ENCODE results near the gene OXT. TPM values are rescaled to one million over a fixed set of nuclear protein-coding genes. Genes with fewer than 3 reads are reported as not detected.
"Not testable (repeated sequence)": the region's sequence is repeated elsewhere in the genome, so short reads cannot be mapped to it uniquely, and the experiment has no call there.

Gene OXT
- total RNA-seq, 4 donors from 2014 or later = 1.8 TPM; not detected in 3

DNA sequence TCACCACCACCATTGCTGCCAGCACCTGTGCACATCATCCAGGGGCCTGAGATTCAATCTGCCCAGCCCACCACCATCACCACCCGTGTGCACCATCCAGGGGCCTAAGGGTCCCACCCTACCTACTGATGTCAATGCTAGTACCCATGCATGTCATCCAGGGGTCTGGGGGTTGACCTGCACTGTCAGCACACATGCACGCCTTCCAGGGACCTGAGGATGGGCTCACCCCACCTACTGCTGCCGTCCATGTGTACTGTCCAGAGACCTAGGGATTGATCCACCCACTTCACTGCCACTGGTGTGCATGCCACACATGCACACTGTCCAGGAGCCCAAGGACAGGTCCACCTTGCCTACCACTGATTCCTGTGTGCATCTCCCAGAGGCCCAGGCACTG lies 11.9 kb upstream of the OXT start:
- H3K27me3 ChIP-seq = no peaks in the 10 kb centered on the region
- TF ChIP-seq CTCF (IDR thresholded peaks at IDR 0.05) = no peak
- TF ChIP-seq EP300 (IDR thresholded peaks at IDR 0.05) = no peak
- TF ChIP-seq POLR2A (IDR thresholded peaks at IDR 0.05) = no peak
- no peak overlapping the region for H3K27ac ChIP-seq
- no peak for DNase-seq (ENCODE audit: low spot score in 2 of 2)
- H3K9me3 ChIP-seq = peaks cover 0 to 5% (median 0%) of the 10 kb centered on the region in 4 donors
- no peaks in the 10 kb centered on the region for H3K4me1 ChIP-seq
- 87 to 89% methylated on average over 3 of the region's 3 CpGs for WGBS, 2 donors
- no peak overlapping the region for H3K4me3 ChIP-seq
- no peaks in the 10 kb centered on the region for H3K36me3 ChIP-seq

DNA sequence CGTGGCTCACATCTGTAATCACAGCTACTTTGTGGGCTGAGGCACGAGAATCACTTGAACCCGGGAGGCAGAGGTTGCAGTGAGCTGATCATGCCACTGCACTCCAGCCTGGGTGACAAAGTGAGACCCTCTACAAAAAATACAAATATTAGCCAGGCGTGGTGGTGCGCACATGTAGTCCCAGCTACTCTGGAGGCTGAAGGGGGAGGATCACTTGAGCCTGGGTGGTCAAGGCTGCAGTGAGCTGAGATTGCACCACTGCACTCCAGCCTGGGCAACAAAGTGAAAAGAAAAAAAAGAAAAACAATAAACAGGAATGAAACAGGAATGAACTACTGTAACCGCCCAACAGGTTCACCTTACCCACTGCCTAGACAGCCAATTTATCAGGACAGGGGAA lies 7.3 kb upstream of the OXT start:
- H3K27me3 ChIP-seq; DNase-seq (ENCODE audit: low spot score in 2 of 2); H3K27ac ChIP-seq; H3K4me1 ChIP-seq; H3K4me3 ChIP-seq; H3K36me3 ChIP-seq; H3K9me3 ChIP-seq: not testable (repeated sequence)
- WGBS, 2 donors = 87 to 89% methylated on average over 6 of the region's 6 CpGs

DNA sequence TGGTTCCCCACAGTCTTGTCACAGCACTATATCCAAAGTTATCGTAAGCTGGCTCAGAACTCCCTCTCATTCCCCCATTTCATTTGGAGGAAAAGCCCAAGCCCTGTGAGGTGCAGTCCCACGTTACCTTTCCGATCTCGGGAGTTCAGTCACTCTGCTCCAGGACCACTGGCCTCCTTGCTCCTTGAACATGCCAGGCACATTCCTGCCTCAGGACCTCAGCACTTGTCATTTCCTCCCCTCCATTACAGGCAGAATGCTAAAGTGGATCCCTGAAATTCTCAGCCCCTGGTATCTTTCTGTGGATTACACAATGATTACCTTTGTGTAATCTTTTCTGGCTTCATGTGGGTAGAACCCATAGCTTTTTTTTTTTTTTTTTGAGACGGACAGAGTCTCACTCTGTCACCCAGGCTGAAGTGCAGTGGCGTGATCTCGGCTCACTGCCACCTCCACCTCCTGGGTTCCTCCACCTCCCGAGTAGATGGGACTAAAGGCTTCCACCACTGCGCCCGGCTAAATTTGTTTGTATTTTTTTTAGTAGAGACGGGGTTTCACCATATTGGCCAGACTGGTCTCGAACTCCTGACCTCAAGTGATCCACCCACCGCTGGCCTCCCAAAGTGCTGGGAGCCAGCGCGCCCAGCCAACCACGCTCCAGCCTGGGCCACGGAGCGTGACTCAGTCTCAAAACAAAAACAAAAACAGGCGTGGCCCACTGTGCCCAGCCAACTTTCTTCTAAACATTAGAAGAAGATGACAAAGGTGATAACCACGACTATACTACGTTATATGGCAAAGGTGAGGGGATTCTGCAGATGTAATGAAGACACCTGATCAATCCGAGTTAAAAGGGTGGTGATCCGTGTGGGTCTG lies 4.0 kb upstream of the OXT start:
- H3K9me3 ChIP-seq = no peaks in the 10 kb centered on the region
- DNase-seq (ENCODE audit: low spot score in 2 of 2) = no peak
- H3K4me3 ChIP-seq = no peak overlapping the region
- TF ChIP-seq EP300 (IDR thresholded peaks at IDR 0.05) (no peak), CTCF (IDR thresholded peaks at IDR 0.05) (no peak), POLR2A (IDR thresholded peaks at IDR 0.05) (no peak)
- H3K27ac ChIP-seq = no peak overlapping the region
- H3K27me3 ChIP-seq = peaks cover 0 to 35% of the 10 kb centered on the region in 2 donors
- H3K36me3 ChIP-seq = no peaks in the 10 kb centered on the region
- WGBS, 2 donors = 77 to 84% methylated on average over 23 of the region's 23 CpGs
- H3K4me1 ChIP-seq = peaks cover 0 to 10% (median 2%) of the 10 kb centered on the region in 4 donors

DNA sequence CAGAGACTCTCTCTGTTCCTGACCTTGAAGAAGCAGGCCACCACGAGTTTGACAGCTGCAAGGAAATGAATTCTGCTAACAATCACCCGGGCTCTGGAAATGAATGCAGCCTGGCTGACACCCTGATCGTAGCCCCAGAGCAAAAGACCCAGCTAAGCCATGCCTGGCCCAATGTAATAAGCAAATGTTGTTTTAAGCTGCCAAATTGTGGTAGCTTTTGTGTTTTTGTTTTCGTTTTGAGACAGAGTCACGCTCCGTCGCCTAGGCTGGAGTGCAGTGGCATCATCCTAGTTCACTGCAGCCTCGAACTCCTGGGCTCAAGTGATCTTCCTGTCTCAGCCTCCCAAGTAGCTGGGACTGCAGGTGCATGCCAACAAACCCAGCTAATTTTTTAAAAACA lies 3.3 kb upstream of the OXT start:
- H3K36me3 ChIP-seq = no peaks in the 10 kb centered on the region
- H3K27me3 ChIP-seq = peaks cover 0 to 42% of the 10 kb centered on the region in 2 donors
- no peak for TF ChIP-seq POLR2A (IDR thresholded peaks at IDR 0.05)
- no peak for TF ChIP-seq CTCF (IDR thresholded peaks at IDR 0.05)
- TF ChIP-seq EP300 (IDR thresholded peaks at IDR 0.05) = no peak
- H3K4me1 ChIP-seq = peaks cover 0 to 11% (median 2%) of the 10 kb centered on the region in 4 donors
- H3K9me3 ChIP-seq = no peaks in the 10 kb centered on the region
- H3K4me3 ChIP-seq = no peak overlapping the region
- H3K27ac ChIP-seq = no peak overlapping the region
- WGBS, 2 donors = 69 to 70% methylated on average over 8 of the region's 8 CpGs
- no peak for DNase-seq (ENCODE audit: low spot score in 2 of 2)

DNA sequence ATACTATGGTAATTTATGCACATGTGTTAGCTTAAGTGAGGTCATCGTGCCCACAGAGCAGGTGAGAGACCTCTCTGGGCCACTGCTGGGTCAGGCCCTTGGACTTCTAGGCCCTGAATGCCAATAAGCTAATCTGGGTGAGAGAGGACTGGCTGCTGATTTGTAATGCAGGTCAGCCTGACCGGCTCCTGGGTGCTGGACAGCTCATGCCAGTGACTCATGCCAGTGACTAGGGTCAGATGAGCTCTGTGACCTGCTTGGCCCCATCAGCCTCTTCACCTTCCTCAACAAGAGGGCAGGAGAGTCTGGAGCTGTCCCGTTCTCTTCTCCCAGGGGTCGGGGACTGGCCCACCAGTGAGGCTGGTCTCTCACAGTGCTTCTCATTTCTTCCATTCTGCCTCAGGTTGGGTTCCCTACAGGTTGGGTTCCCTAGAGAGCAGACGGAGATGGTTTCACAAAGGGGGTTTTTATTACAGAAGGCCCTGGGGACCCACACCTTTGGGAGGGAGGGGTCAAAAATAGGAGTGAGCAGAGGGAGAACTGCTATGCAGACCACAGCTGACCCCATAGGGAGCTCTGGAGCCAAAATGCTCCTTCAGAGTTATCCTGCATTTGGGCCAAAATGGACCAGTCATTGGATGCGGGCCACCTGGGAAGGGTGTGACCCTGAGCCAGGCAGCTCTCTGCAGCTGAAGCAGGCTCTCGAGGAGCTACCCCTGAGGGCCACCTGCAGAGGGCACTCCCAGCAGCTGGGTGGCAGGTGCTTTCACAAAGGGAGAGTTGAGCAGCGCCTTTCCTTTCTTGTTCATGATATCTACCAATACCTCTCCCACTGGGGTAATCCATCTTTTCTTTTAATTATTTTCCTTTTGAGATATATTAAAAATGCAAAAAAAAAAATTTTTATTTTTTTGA lies 2.2 kb upstream of the OXT start:
- TF ChIP-seq POLR2A (IDR thresholded peaks at IDR 0.05) (no peak), EP300 (IDR thresholded peaks at IDR 0.05) (no peak), CTCF (IDR thresholded peaks at IDR 0.05) (no peak)
- H3K27me3 ChIP-seq = peaks cover 0 to 54% of the 10 kb centered on the region in 2 donors
- peaks cover 0 to 11% (median 2%) of the 10 kb centered on the region in 4 donors for H3K4me1 ChIP-seq
- H3K9me3 ChIP-seq = no peaks in the 10 kb centered on the region
- DNase-seq (ENCODE audit: low spot score in 2 of 2) = no peak
- no peak overlapping the region for H3K27ac ChIP-seq
- 77 to 86% methylated on average over 7 to 8 of the region's 8 CpGs for WGBS, 2 donors
- no peaks in the 10 kb centered on the region for H3K36me3 ChIP-seq
- H3K4me3 ChIP-seq = no peak overlapping the region
